ENCODE measurements around the gene PANX2.
"Not testable (repeated sequence)": the region's sequence is repeated elsewhere in the genome, so short reads cannot be mapped to it uniquely, and the experiment has no call there.

Gene PANX2

DNA sequence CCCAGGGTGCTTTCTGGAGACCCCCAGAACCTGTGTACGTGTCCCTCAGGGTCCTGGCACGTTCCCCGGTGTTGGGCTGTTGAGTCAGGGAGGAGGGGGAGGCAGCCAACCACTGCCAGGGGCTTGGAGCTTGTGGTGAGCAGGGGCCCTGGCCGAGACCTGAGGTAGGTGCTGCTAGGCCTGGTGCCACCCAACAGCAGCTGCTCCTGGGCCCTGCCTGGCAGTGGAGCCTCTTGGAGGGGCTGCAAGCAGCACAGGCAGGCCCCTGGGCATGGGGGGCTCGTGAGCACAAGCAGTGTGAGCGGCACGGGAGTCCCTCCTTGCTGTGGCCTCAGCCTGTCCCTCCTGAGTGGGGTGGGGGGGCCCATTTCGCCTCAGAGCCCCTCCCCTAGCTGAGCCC, 23.1 kb downstream of the PANX2 start:
- H3K27ac ChIP-seq, result peak overlapping the region in 2 of 21 experiments; percentile 87 to 89
- H3K4me3 ChIP-seq, result no peak overlapping the region

DNA sequence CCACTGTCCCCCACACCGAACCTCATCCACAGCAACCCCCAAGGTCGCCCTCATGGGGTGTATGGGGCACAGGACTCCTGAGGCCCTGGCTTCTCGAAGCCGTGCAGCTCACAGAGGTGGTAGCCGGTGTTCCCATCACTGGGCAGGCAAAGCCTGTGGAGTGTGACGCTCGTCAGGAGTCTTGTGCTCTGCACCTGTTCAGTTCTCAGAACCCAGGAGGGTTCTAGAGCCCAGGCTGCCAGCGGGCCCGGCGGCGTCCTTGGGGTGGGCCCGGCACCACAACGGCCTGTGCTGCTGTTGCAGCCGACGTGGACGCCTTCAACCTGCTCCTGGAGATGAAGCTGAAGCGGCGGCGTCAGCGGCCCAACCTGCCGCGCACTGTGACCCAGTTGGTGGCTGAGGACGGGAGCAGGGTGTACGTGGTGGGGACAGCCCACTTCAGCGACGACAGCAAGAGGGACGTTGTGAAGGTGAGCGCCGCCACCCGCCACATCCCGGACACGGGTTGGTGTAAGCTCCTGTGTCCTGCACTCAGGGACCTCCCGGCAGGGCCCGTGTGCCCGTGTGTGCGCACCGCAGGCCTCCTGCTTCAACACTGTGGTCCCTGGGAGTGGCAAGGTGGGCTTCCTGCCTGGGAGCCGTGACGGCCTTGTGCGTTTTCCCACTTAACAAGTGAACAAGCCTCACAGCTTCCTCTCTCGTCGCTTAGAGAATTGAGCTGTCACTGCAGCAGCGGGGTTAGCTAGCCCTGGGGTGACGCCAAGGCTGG, 23.7 kb downstream of the PANX2 start:
- peak overlapping the region in 1 of 21 experiments; percentile 89 for H3K27ac ChIP-seq
- no peak overlapping the region for H3K4me3 ChIP-seq

DNA sequence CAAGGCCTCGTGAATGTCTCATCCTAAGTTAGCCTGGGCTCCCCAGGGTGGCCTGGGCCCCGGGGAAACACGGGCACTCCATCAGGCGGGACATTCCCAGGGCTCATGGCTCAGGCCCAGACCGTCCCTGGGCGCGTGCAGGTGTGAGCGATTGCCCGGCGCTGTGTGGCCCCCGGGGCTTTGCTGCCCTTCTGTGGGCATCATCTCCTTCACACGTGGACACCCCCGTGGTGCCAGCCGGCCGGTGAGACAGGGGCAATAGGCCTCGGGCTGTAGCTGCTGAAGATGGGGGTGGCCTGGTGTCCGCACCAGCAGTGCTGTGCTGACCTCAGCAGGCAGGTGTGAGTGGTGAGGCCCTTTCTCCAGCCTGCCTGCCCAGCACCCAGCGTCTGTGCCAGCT, 25.7 kb downstream of the PANX2 start:
- no peak overlapping the region for H3K27ac ChIP-seq
- no peak overlapping the region for H3K4me3 ChIP-seq

DNA sequence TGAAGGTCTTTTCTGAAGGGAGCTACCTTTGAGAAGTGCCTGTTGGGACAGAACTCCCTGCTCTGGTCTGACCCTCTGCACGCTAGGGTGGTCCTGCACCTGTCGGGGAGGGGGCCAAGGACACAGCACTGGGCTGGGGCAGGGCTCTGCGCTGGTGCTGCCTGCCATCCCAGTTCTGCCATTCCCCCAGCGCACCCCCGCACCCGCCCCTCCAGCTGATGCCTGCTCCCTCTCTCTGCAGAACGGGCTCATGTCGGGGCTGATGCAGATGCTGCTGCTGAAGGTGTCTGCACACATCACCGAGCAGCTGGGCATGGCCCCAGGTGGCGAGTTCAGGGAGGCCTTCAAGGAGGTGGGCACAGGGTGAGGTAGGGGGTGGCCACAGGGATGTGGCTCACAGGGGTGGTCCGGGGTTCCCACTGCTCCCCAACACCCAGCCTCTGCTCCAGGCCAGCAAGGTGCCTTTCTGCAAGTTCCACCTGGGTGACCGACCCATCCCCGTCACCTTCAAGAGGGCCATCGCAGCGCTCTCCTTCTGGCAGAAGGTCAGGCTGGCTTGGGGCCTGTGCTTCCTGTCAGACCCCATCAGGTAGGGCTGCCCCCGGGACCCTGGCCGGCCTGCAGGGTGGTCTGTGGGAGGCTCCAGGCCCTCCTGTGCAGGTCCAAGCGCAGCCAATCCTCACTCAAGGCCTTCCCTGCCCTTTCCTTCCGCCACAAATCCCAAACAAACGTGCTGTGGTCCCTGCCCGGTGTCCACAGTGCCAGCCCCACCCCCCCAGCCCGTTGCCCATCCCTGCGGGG, 26.7 kb downstream of the PANX2 start:
- H3K27ac ChIP-seq, result no peak overlapping the region
- no peak overlapping the region for H3K4me3 ChIP-seq

DNA sequence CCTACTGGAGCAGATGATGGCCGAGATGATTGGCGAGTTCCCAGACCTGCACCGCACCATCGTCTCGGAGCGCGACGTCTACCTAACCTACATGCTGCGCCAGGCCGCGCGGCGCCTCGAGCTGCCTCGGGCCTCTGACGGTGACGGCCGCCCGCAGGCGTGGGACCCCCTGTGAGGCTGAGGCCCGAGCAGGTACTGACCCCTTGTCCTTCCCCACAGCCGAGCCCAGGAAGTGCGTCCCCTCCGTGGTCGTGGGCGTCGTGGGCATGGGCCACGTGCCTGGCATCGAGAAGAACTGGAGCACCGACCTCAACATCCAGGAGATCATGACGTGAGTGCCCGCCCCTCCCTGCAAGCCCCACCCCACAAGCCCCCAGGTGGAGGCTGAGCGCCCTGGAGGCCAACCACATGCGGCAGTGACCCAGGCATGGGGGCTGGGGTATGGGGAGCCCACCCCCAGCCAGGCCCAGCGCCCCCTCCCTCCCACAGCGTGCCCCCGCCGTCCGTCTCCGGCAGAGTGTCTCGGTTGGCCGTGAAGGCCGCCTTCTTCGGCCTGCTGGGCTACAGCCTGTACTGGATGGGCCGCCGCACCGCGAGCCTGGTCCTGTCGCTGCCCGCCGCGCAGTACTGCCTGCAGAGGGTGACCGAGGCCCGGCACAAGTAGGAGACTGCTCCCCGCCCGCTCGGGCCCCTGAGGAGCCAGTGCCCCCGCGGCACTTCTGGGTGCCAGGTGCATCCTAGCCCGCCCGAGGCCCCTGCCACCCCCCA, 27.5 kb downstream of the PANX2 start:
- Histone ChIP-seq H3K4me3 (no peak overlapping the region), H3K27ac (no peak overlapping the region)

DNA sequence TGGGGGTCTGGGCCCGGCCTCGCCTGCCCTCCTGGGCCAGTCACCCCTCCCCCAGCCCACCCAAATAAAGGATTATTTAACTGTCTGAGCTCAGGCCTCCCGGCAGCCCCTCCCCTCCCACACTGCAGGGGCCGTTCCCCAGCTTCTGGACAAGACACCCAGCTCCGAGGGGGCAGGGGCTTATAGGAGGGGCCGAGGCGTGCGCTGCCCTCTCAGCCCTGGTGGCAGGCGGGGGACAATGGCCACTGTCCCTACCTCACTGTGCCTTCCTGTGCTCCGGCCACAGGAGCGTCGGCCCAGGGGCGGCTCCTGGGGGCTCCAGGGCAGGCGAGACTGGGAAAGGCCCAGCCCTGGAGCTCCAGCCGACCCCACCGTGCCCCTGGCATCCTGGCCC, 28.1 kb downstream of the PANX2 start:
- Histone ChIP-seq H3K27ac (no peak overlapping the region), H3K4me3 (no peak overlapping the region)

DNA sequence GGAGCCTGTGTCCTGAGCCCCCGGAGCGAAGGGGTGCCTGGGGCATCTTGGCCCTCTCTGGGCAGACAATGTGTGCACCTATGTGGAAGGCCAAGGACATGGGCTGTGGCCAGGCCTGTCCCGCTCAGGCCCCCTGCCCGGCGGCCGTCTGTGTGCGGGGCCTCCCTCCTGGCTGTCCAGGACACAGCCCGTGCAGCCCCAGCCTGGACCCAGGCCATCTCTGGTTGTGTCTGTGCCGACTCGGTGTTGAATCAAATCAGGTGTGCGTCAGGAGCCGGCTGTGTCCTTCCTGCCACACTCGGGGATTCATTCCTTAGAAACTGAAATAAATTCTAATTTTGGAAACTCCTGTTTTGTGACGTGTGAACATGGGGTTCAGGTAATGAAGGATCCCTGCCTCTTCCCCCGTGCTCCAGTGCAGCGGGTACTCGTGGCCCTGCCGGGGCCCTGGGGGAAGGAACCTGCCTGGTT, 28.8 kb downstream of the PANX2 start:
- H3K27ac ChIP-seq, result peak overlapping the region in 2 of 21 experiments; percentile 92

DNA sequence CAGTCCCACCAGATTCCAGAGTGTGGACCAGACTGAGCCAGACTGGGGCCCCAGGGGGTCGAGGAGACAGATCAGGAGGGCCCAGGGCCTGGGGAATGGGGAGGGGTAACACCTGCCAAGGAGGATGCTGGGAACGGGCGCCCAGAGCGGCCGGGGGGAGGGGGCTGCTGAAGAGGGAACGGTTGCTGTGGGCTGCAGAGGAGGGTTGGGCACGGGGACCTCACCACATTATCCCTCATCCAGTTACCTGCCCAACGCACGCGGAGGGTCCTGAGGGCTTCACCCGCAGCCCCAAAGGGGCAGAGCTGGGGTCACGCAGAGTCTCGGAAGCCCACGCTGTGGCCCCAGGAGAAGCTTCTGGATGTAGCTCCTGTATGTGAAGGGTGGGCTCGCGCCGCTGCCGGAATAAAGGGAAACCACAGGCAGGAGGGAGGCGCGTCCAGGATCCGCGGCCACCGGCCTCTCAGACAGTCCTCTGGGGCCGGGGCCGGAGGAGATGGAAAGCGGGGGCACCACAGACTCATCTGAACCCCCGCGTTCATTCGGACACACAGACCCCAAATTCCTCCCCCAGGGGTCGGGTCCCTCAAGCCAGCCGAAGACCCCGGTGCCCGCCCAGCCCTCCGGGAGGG, 29.4 kb downstream of the PANX2 start:
- H3K4me3 ChIP-seq, result peak overlapping the region; percentile 67 to 92 (median 81)
- peak overlapping the region; percentile 39 to 93 (median 81) for H3K27ac ChIP-seq

More for the DNA sequence above, 28.8 kb downstream of the PANX2 start:
- H3K4me3 ChIP-seq, result no peak overlapping the region

DNA sequence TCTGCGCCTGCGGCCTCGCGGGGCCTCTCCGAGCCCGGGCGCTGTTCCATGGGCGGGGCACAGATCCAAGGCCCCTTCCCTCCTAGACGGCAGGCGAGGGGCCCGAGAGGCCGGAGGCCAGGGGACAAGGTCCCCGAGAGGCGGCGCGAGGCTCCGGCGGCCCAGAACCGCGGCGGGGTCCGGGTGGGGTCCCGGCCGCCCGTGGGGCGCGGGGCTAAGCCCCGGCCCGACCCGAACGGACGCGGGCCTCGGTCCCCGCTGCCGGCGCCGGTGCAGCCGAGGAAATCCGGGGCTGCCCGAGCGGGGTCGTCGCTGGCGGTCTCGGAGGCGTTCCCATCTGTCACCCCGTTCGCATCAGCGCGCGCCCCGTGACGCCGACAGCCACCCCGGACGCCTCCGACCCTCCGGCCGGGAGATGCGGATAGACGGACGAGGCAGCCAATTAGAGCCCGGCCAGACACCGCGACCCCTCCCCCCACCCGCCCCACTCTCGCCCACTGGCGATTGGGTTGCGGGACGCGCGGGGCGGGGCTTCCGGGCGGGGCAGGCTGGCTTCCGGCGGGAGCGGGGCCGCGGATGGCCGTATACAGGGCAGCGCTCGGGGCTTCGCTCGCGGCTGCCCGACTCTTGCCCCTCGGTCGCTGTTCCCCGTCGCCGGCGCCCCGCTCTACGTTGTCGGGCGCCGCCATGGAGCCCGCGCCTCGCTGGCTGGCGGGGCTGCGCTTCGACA, 30.1 kb downstream of the PANX2 start, which contains the start of gene SELENOO:
TSS of gene SELENOO (plus strand) at position 551 of the 730 bp plus-strand sequence. CDS start at position 577, 26 bp downstream.
- peak within 1 kb of the TSS; percentile 67 to 92 (median 81) for H3K4me3 ChIP-seq
- peak within 1 kb of the TSS; percentile 46 to 93 (median 81) for H3K27ac ChIP-seq

DNA sequence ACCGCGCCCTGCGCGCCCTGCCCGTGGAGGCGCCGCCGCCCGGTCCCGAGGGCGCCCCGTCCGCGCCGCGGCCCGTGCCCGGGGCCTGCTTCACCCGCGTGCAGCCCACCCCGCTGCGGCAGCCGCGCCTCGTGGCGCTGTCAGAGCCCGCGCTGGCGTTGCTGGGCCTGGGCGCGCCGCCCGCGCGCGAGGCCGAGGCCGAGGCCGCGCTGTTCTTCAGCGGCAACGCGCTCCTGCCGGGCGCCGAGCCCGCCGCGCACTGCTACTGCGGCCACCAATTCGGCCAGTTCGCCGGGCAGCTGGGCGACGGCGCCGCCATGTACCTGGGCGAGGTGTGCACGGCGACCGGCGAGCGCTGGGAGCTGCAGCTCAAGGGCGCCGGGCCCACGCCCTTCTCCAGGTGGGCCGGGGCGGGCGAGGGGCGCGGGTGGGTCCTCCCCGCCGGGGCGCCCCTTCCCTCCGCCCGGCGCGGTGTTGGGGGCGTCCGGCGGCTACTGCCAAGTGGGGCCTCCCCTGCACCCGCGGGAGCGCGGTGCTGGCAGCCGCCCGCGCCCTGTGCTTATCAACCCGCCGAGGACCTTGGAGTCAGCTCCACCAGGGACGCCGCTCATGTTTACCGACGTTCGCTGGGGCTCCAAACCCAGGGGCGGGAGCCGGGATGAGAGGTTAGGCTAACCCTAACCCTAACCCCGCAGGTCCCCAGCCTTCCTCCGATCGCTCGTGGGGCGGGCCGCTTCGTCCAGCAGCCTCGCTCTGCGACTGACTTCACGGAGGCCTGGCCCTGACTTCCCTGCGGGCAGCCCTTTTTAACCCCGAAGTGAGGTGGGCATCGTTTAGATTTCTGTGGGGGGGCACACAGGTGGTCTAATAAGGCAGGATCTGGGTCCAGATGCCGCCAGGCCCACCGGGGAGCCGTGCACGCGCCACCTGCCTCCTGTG, 30.9 kb downstream of the PANX2 start:
- Histone ChIP-seq H3K4me3 (peak overlapping the region; percentile 67 to 92 (median 81)), H3K27ac (peak overlapping the region in 19 of 21 experiments; percentile 14 to 93 (median 82))

DNA sequence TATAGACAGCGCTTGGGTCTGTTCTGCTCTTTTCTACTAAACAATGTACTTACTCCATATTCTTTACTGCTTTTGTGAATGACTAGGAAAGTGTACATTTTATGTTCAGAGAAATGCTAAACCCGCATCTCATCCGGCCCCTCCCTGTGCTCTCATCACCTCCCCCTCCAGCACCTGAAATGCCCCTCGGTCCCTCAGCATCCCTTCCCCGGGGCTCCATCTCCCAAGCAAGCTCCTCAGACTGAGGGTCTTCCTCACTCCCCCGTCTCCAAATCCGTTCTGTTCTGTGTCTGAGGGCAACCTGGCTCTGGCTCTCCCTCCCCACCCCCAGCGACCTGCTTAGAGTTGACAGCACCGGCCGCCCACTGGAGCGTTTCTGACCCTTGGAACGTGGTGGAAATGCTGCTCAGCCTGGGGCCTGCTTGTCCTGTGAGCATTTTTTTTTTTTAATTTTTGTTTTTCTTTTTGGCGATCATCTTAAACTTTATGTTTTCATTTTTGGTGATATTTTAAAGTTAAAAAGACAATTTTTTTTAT, 31.7 kb downstream of the PANX2 start:
- H3K27ac ChIP-seq, result peak overlapping the region in 5 of 21 experiments; percentile 67 to 92 (median 86)
- peak overlapping the region; percentile 67 to 92 (median 81) for H3K4me3 ChIP-seq

DNA sequence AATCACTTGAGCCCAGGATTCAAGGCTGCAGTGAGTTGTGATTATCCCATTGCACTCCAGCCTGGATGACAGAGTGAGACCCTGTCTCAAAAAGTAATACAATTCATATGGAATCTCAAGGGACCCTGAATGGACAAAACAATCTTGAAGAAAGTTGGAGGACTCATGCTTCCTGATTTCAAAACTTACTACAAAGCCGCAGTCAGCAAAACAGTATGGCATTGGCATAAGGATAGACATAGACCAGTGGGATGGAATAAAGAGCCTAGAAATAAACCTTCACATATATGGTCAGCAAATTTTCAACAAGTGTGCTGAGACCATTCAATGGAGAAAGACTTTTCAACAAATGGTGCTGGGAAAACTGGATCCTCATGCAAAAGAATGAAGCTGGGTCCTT, 32.8 kb downstream of the PANX2 start:
- Histone ChIP-seq H3K27ac (no peak overlapping the region), H3K4me3 (no peak overlapping the region)

DNA sequence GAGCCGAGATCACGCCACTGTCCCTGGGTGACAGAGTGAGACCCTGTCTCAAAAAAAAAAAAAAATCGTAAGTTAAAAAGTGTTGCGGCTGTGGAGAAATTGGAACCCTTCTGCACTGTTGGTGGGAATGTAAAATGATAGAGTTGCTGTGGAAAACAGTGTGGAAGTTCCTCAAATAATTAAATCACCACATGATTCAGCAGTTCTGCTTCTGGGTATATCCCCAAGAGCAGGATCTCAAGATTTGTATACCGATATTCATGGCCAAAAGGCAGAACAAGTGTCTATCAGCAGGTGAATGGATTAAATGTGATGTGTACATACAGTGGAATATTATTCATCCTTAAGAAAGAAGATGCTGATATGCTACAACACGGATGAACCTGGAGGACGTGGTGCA, 34.0 kb downstream of the PANX2 start:
- Histone ChIP-seq H3K27ac (no peak overlapping the region), H3K4me3 (no peak overlapping the region)

DNA sequence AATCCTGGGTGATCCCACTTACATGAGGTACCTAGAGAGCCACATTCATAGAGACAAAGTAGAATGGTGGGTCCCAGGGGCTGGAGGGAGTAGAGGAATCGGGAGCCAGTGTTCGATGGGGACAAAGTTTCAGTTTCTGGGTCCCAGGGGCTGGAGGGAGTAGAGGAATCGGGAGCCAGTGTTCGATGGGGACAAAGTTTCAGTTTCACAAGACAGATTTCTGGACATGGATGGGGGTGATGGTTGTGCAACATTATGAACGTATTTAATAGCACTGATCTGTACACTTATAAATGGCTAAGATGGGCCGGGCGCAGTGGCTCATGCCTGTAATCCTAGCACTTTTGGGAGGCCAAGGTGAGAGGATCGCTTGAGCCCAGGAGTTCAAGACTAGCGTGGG, 34.5 kb downstream of the PANX2 start:
- H3K27ac ChIP-seq, H3K4me3 ChIP-seq: not testable (repeated sequence)

DNA sequence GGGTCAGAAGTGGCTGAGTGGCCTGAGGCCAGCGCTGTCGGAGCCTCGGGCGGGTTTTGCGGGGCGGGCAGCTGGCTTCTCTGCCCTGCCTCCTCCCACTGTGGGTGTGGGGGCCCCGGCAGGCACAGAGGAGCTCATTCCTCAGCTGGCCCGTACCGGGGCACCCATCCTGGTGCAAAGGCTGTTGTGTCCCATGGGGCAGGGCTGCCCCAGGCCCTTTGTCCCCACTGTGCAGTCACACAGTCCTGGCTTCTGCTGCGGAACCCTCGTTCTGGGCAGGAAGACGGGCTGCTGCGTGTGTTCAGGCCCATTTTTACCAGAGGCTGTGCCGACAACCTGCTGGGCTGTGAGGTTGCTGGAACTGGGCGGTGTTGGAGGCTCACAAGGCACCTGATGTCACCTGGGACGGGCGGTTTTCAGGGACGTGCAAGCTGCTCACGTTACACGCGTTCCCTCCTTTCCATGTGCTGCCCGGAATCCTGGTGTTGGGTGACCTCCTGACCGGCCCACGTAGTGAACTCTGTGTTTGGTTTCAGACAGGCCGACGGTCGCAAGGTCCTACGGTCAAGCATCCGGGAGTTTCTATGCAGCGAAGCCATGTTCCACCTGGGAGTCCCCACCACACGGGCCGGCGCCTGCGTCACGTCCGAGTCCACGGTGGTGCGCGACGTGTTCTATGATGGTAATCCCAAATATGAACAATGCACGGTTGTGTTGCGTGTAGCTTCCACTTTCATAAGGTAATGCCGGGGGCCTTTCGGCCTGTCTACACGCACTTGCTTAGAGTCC, 35.4 kb downstream of the PANX2 start:
- no peak overlapping the region for H3K4me3 ChIP-seq
- H3K27ac ChIP-seq, result no peak overlapping the region

DNA sequence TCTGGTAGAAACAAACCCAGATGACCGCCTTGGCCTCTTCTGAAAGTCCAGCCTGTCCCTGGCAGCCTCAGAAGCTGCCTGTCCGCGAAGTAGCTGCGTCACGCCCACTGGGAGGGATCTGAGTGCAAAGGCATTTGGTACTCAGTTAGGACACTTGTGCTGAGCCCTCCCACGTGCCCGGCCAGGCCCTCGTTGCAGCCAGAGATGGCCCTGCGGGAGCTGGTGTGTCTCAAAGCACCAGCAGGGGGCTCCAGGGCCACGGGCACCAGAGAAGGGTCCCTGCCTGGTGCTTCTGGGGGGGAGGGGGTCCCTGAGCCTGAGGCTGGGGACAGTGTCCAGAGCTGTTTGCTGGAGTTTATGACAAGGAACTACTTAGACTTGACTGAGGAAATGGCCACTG, 36.1 kb downstream of the PANX2 start:
- Histone ChIP-seq H3K4me3 (no peak overlapping the region), H3K27ac (no peak overlapping the region)
